Glomerular visceral epithelial cell (primary cell): ENCODE results near the gene NCOR1.
"Not testable (repeated sequence)": the region's sequence is repeated elsewhere in the genome, so short reads cannot be mapped to it uniquely, and the experiment has no call there.

Experiments used
- DNase-seq: peaks from one replicate; pipeline ENCODE4 v3.0.0-alpha.2; 2016; ENCODE audit errors: extremely low spot score

NCOR1 gene

GRCh38 chr17:16150251-16150856 is 65.0 kb downstream of the NCOR1 start:
- DNase-seq: peak; percentile 37

GRCh38 chr17:16148596-16148995 is 66.7 kb downstream of the NCOR1 start:
- no peak for DNase-seq

- DNase-seq: not testable (repeated sequence)
Observed at GRCh38 chr17:16145319-16145890, 69.9 kb downstream of the NCOR1 start.

- no peak for DNase-seq
Observed at GRCh38 chr17:16141685-16142084, 73.6 kb downstream of the NCOR1 start.

GRCh38 chr17:16140854-16141253 is 74.5 kb downstream of the NCOR1 start:
- DNase-seq: no peak

- DNase-seq: no peak
Observed at GRCh38 chr17:16135461-16135860, 79.9 kb downstream of the NCOR1 start.

GRCh38 chr17:16131593-16131992 is 83.7 kb downstream of the NCOR1 start:
- DNase-seq: no peak

- no peak for DNase-seq
Observed at GRCh38 chr17:16129441-16130205, 85.7 kb downstream of the NCOR1 start.

- DNase-seq: no peak
Observed at GRCh38 chr17:16123531-16123930, 91.8 kb downstream of the NCOR1 start.

- peak; percentile 16 for DNase-seq
Observed at GRCh38 chr17:16122697-16123434, 92.5 kb downstream of the NCOR1 start.

- DNase-seq: no peak
Observed at GRCh38 chr17:16121915-16122314, 93.4 kb downstream of the NCOR1 start.

- DNase-seq: no peak
Observed at GRCh38 chr17:16120937-16121336, 94.4 kb downstream of the NCOR1 start.

- no peak for DNase-seq
Observed at GRCh38 chr17:16117149-16117548, 98.2 kb downstream of the NCOR1 start.

GRCh38 chr17:16115077-16115698 is 100.1 kb downstream of the NCOR1 start:
- not testable (repeated sequence) for DNase-seq

- no peak for DNase-seq
Observed at GRCh38 chr17:16108871-16109270, 106.5 kb downstream of the NCOR1 start.

GRCh38 chr17:16108386-16108785 is 106.9 kb downstream of the NCOR1 start:
- no peak for DNase-seq

GRCh38 chr17:16107165-16107770 is 108.1 kb downstream of the NCOR1 start:
- no peak for DNase-seq

- DNase-seq: no peak
Observed at GRCh38 chr17:16106161-16106891, 109.0 kb downstream of the NCOR1 start.

- no peak for DNase-seq
Observed at GRCh38 chr17:16104189-16104588, 111.1 kb downstream of the NCOR1 start.

- no peak for DNase-seq
Observed at GRCh38 chr17:16101440-16101839, 113.9 kb downstream of the NCOR1 start.
